HepG2 (cell line): Measurements from ENCODE around the gene COA5. TPM values are rescaled to one million over a fixed set of nuclear protein-coding genes. Genes with fewer than 3 reads are reported as not detected.

ENCODE experiments used
- CENPT ChIP-seq: sonication (generic); formaldehyde crosslinking; IDR thresholded peaks from 2 replicates; pipeline ENCODE4 v1.8.0; 2022; ENCODE audit warnings: low read depth, mild to moderate bottlenecking, moderate library complexity, missing genetic modification reagents
- FIP1L1 ChIP-seq: fragments of 200-400 bp; formaldehyde crosslinking; IDR thresholded peaks from 2 replicates; pipeline ENCODE4 v1.6.1; 2018; ENCODE audit warnings: low read depth, mild to moderate bottlenecking, low read length, moderate library complexity, borderline replicate concordance; ENCODE audit not compliant: insufficient read depth
- GATAD1 ChIP-seq: IDR thresholded peaks from 2 replicates; pipeline ENCODE4 v1.6.1; 2016; ENCODE audit warnings: missing genetic modification reagents, missing compliant biosample characterization
- HHEX ChIP-seq: IDR thresholded peaks from 2 replicates; pipeline ENCODE4 v1.6.1; 2016; ENCODE audit warnings: control low read depth
- KDM1A ChIP-seq: IDR thresholded peaks from 2 replicates; pipeline ENCODE4 v1.6.1; 2016; ENCODE audit warnings: missing compliant biosample characterization
- KDM5B ChIP-seq: sonication (generic); formaldehyde crosslinking; IDR thresholded peaks from 2 replicates; pipeline ENCODE4 v1.4.0; 2020; ENCODE audit warnings: missing genetic modification reagents, mild to moderate bottlenecking, borderline replicate concordance
- MAFK ChIP-seq, 2 experiments: IDR thresholded peaks in 1 of 2; conservative IDR thresholded peaks in 1 of 2; 2 replicates each; pipeline ENCODE4 v1.6.1; 2011; ENCODE audit warnings: improper control_type of control experiment in 2 of 2, low read length in 2 of 2
- NFE2L1 ChIP-seq: sonication (generic); formaldehyde crosslinking; IDR thresholded peaks from 2 replicates; pipeline ENCODE4 v1.4.0; 2020; ENCODE audit warnings: missing genetic modification reagents, mild to moderate bottlenecking, borderline replicate concordance
- PAWR ChIP-seq: sonication (generic); formaldehyde crosslinking; IDR thresholded peaks from 2 replicates; pipeline ENCODE4 v1.4.0; 2020; ENCODE audit warnings: missing genetic modification reagents, mild to moderate bottlenecking, borderline replicate concordance
- PHF20 ChIP-seq: sonication (generic); formaldehyde crosslinking; IDR thresholded peaks from 2 replicates; pipeline ENCODE4 v1.5.0; 2020; ENCODE audit warnings: mild to moderate bottlenecking, missing genetic modification reagents
- RXRA ChIP-seq: sonication (generic); formaldehyde crosslinking; IDR thresholded peaks from 2 replicates; pipeline ENCODE4 v1.5.1; 2020; ENCODE audit warnings: missing genetic modification reagents
- SALL2 ChIP-seq: sonication (generic); formaldehyde crosslinking; IDR thresholded peaks from 2 replicates; pipeline ENCODE4 v1.8.1; 2023; ENCODE audit warnings: mild to moderate bottlenecking, missing genetic modification reagents, inconsistent platforms
- SMAD1 ChIP-seq: sonication (generic); formaldehyde crosslinking; IDR thresholded peaks from 2 replicates; pipeline ENCODE4 v1.4.0; 2020; ENCODE audit warnings: missing genetic modification reagents, low read depth, mild to moderate bottlenecking, borderline replicate concordance
- ZMYM4 ChIP-seq: sonication (generic); formaldehyde crosslinking; IDR thresholded peaks from 2 replicates; pipeline ENCODE4 v1.8.1; 2023; ENCODE audit warnings: mild to moderate bottlenecking, missing genetic modification reagents
- ZNF20 ChIP-seq: sonication (generic); formaldehyde crosslinking; IDR thresholded peaks from 2 replicates; pipeline ENCODE4 v1.4.0; 2020; ENCODE audit warnings: mild to moderate bottlenecking, moderate library complexity, missing genetic modification reagents
- ZNF432 ChIP-seq: sonication (generic); formaldehyde crosslinking; IDR thresholded peaks from 2 replicates; pipeline ENCODE4 v1.5.0; 2020; ENCODE audit warnings: missing genetic modification reagents, mild to moderate bottlenecking, borderline replicate concordance
- ZNF557 ChIP-seq: sonication (generic); formaldehyde crosslinking; IDR thresholded peaks from 2 replicates; pipeline ENCODE4 v1.4.0; 2020; ENCODE audit warnings: missing genetic modification reagents
- ZNF563 ChIP-seq: sonication (generic); formaldehyde crosslinking; IDR thresholded peaks from 2 replicates; pipeline ENCODE4 v1.8.0; 2022; ENCODE audit warnings: mild to moderate bottlenecking, moderate library complexity, missing genetic modification reagents
- ZNF652 ChIP-seq: IDR thresholded peaks from 2 replicates; pipeline ENCODE4 v1.6.1; 2016; ENCODE audit warnings: low read depth, borderline replicate concordance
- ZNF674 ChIP-seq: sonication (generic); formaldehyde crosslinking; IDR thresholded peaks from 2 replicates; pipeline ENCODE4 v1.5.0; 2020; ENCODE audit warnings: low read depth, mild to moderate bottlenecking, missing genetic modification reagents
- polyA plus RNA-seq, 8 experiments: library from polyadenylated mRNA; depleted of rRNA in 3 of 8; stranded (reverse) in 7 of 8; unstranded in 1 of 8; fragments of >200 nt; fragmentation: Illumina TruSeq in 4 of 8; extraction: Trizol in 4 of 8; gene quantifications; 2 replicates each; pipeline versions ENCODE4 v1.2.1 to v1.2.3, GENCODE V29; 2011 to 2016; ENCODE audit warnings: low read depth in 4 of 8, missing spikeins in 1 of 8, mixed read lengths in 1 of 8; ENCODE audit not compliant: insufficient read depth in 1 of 8
- total RNA-seq, 5 experiments: library from RNA; depleted of rRNA; stranded (reverse); fragments of >200 nt; fragmentation: Illumina TruSeq; extraction: Trizol; gene quantifications; 2 replicates each; pipeline ENCODE4 v1.2.3, GENCODE V29; 2016; ENCODE audit warnings: low read depth in 1 of 5
- TF ChIP-seq, protein P1 (sequence below): sonication (generic); formaldehyde crosslinking; IDR thresholded peaks from 2 replicates; pipeline ENCODE4 v1.4.0; 2020; ENCODE audit warnings: low read depth, missing genetic modification reagents
- TF ChIP-seq, protein P2 (sequence below): sonication (generic); formaldehyde crosslinking; IDR thresholded peaks from 2 replicates; pipeline ENCODE4 v1.5.0; 2020; ENCODE audit warnings: missing genetic modification reagents
- TF ChIP-seq, protein P3 (sequence below): sonication (generic); formaldehyde crosslinking; IDR thresholded peaks from 2 replicates; pipeline ENCODE4 v1.4.0; 2020; ENCODE audit warnings: missing genetic modification reagents, borderline replicate concordance

The COA5 gene
- total and polyA plus RNA-seq, 2 of the 13 experiments (the other 11 are each of a cell fraction or from before 2014, with no cell fraction given) = 43.6 to 64.5 TPM

DNA sequence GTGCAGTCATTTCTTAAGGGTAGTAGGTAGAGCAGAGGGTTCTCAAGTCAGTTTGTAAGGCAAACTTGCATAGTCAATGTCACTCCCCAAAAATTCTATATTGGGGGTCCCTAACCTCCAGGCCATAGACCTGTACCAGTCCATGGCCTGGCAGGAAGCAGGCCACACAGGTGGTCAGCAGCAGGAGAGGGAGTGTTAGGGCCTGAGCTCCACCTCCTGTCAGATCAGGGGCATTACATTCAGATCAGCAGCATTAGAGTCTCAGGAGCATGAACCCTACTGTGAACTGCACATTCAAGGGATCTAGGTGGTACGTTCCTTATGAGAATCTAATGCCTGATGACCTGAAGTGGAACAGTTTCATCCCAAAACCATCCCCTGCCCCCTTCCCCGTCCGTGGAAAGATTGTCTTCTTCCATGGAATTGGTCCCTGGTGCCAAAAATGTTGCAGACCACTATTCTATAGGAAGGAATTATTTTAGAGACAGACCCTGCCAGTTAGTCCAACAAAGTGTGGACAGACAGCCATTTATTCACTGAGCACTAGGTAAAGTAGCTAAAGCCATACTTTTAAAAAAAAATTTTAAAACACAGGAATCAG, 6.7 kb downstream of the COA5 start (continued):
- TF ChIP-seq PHF20 (CRISPR knock-in tag) (no peak), SALL2 (CRISPR knock-in tag) (no peak), SMAD1 (no peak), RXRA (CRISPR knock-in tag) (no peak), FIP1L1 (no peak), ZNF652 (no peak), GATAD1 (CRISPR knock-in tag) (peak; percentile 48; the same call in 1 of the 2 replicates), KDM5B (CRISPR knock-in tag) (no peak), MAFK (conservative IDR thresholded peaks at IDR 0.05 in 1 of 2, IDR thresholded peaks at IDR 0.05 in 1 of 2; ENCODE audit: low read length in 2 of 2) (no peak), ZNF563 (no peak), CENPT (CRISPR knock-in tag) (no peak), ZNF432 (no peak), NFE2L1 (CRISPR knock-in tag) (no peak), ZMYM4 (no peak), HHEX (CRISPR knock-in tag) (no peak), KDM1A (CRISPR knock-in tag) (no peak), ZNF20 (CRISPR knock-in tag) (no peak), PAWR (CRISPR knock-in tag) (no peak), ZNF557 (CRISPR knock-in tag) (no peak), ZNF674 (no peak)
- TF ChIP-seq, protein P1, sequence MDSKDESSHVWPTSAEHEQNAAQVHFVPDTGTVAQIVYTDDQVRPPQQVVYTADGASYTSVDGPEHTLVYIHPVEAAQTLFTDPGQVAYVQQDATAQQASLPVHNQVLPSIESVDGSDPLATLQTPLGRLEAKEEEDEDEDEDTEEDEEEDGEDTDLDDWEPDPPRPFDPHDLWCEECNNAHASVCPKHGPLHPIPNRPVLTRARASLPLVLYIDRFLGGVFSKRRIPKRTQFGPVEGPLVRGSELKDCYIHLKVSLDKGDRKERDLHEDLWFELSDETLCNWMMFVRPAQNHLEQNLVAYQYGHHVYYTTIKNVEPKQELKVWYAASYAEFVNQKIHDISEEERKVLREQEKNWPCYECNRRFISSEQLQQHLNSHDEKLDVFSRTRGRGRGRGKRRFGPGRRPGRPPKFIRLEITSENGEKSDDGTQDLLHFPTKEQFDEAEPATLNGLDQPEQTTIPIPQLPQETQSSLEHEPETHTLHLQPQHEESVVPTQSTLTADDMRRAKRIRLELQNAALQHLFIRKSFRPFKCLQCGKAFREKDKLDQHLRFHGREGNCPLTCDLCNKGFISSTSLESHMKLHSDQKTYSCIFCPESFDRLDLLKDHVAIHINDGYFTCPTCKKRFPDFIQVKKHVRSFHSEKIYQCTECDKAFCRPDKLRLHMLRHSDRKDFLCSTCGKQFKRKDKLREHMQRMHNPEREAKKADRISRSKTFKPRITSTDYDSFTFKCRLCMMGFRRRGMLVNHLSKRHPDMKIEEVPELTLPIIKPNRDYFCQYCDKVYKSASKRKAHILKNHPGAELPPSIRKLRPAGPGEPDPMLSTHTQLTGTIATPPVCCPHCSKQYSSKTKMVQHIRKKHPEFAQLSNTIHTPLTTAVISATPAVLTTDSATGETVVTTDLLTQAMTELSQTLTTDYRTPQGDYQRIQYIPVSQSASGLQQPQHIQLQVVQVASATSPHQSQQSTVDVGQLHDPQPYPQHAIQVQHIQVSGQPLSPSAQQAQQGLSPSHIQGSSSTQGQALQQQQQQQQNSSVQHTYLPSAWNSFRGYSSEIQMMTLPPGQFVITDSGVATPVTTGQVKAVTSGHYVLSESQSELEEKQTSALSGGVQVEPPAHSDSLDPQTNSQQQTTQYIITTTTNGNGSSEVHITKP (CRISPR knock-in tag) = no peak
- TF ChIP-seq, protein P2, sequence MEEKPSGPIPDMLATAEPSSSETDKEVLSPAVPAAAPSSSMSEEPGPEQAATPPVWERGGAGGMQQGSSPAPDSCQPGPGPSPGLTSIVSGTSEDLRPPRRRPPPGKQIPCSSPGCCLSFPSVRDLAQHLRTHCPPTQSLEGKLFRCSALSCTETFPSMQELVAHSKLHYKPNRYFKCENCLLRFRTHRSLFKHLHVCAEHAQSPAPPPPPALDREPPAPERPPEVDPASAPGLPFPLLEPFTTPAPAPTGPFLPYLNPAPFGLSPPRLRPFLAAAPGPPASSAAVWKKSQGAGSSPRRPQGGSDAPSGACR (CRISPR knock-in tag) = no peak
- TF ChIP-seq, protein P3, sequence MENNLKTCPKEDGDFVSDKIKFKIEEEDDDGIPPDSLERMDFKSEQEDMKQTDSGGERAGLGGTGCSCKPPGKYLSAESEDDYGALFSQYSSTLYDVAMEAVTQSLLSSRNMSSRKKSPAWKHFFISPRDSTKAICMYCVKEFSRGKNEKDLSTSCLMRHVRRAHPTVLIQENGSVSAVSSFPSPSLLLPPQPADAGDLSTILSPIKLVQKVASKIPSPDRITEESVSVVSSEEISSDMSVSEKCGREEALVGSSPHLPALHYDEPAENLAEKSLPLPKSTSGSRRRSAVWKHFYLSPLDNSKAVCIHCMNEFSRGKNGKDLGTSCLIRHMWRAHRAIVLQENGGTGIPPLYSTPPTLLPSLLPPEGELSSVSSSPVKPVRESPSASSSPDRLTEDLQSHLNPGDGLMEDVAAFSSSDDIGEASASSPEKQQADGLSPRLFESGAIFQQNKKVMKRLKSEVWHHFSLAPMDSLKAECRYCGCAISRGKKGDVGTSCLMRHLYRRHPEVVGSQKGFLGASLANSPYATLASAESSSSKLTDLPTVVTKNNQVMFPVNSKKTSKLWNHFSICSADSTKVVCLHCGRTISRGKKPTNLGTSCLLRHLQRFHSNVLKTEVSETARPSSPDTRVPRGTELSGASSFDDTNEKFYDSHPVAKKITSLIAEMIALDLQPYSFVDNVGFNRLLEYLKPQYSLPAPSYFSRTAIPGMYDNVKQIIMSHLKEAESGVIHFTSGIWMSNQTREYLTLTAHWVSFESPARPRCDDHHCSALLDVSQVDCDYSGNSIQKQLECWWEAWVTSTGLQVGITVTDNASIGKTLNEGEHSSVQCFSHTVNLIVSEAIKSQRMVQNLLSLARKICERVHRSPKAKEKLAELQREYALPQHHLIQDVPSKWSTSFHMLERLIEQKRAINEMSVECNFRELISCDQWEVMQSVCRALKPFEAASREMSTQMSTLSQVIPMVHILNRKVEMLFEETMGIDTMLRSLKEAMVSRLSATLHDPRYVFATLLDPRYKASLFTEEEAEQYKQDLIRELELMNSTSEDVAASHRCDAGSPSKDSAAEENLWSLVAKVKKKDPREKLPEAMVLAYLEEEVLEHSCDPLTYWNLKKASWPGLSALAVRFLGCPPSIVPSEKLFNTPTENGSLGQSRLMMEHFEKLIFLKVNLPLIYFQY (CRISPR knock-in tag) = no peak
